HG03442 (cell line): ENCODE data around the gene MRPL49.
"Not testable (repeated sequence)": the region's sequence is repeated elsewhere in the genome, so short reads cannot be mapped to it uniquely, and the experiment has no call there.

ENCODE experiments used
- ATAC-seq: cut with Tn5 transposase; IDR thresholded peaks from one replicate; pipeline ENCODE4 v1.9.1; 2021; ENCODE audit warnings: mild to moderate bottlenecking, moderate library complexity; ENCODE audit not compliant: unreplicated experiment

MRPL49 gene

GRCh38 chr11:65160643-65161042 lies 38.5 kb downstream of the MRPL49 start:
- no peak for ATAC-seq

GRCh38 chr11:65163684-65164083 lies 41.6 kb downstream of the MRPL49 start:
- no peak for ATAC-seq

- ATAC-seq: no peak
Observed at GRCh38 chr11:65165410-65166317, 43.5 kb downstream of the MRPL49 start.

GRCh38 chr11:65166893-65167292 lies 44.8 kb downstream of the MRPL49 start:
- no peak for ATAC-seq

- ATAC-seq: no peak
Observed at GRCh38 chr11:65167656-65168055, 45.5 kb downstream of the MRPL49 start.

- ATAC-seq: no peak
Observed at GRCh38 chr11:65169164-65169641, 47.1 kb downstream of the MRPL49 start.

- ATAC-seq: no peak
Observed at GRCh38 chr11:65170058-65170534, 48.0 kb downstream of the MRPL49 start, which contains the start of gene SPDYC. SPDYC (plus strand) TSS chr11:65170233; CDS start chr11:65171358, 1,125 bp downstream.

- no peak for ATAC-seq
Observed at GRCh38 chr11:65172600-65172999, 50.5 kb downstream of the MRPL49 start.

GRCh38 chr11:65174571-65175010 lies 52.5 kb downstream of the MRPL49 start:
- not testable (repeated sequence) for ATAC-seq
